Hair follicle dermal papilla cell (primary cell): ENCODE data around the gene PCDHB16. TPM values are rescaled to one million over a fixed set of nuclear protein-coding genes. Genes with fewer than 3 reads are reported as not detected.

Experiments
- total RNA-seq: library from RNA; depleted of rRNA; stranded (reverse); fragments of >200 nt; gene quantifications from 2 replicates; pipeline ENCODE4 v1.2.3, GENCODE V29; 2012

The PCDHB16 gene
- total RNA-seq, result 0.81 and 1.8 TPM in 2 replicates

GRCh38 chr5:141182248-141182647 lies at the start of gene PCDHB16:
Gene PCDHB16, plus strand, starts transcription at chr5:141182387. Its CDS starts 173 bp downstream, at chr5:141182560.

GRCh38 chr5:141135030-141135717 lies 47.0 kb upstream of the PCDHB16 start, which contains the start of gene PCDHB5:
Gene PCDHB5, plus strand, starts transcription at chr5:141135206. Its CDS starts 229 bp downstream, at chr5:141135435.

GRCh38 chr5:141149812-141150211 lies 32.4 kb upstream of the PCDHB16 start, which contains the start of gene PCDHB6:
Gene PCDHB6, plus strand, starts transcription at chr5:141150057. Its CDS starts 201 bp downstream, at chr5:141150258.

GRCh38 chr5:141172381-141173204 lies 9.6 kb upstream of the PCDHB16 start, which contains the start of gene PCDHB7:
Gene PCDHB7, plus strand, starts transcription at chr5:141172644. Its CDS starts 192 bp downstream, at chr5:141172836.

GRCh38 chr5:141177577-141178191 lies 4.5 kb upstream of the PCDHB16 start, which contains the start of gene PCDHB8:
Gene PCDHB8, plus strand, starts transcription at chr5:141177790. Its CDS starts 245 bp downstream, at chr5:141178035.

GRCh38 chr5:141186897-141187512 lies 4.8 kb downstream of the PCDHB16 start, which contains the start of gene PCDHB9:
Gene PCDHB9, plus strand, starts transcription at chr5:141187161. Its CDS starts 158 bp downstream, at chr5:141187319.

GRCh38 chr5:141192110-141192725 lies 10.0 kb downstream of the PCDHB16 start, which contains the start of gene PCDHB10:
Gene PCDHB10, plus strand, starts transcription at chr5:141192353. Its CDS starts 200 bp downstream, at chr5:141192553.

GRCh38 chr5:141199359-141200235 lies 17.4 kb downstream of the PCDHB16 start, which contains the start of gene PCDHB11:
Gene PCDHB11, plus strand, starts transcription at chr5:141199627. Its CDS starts 148 bp downstream, at chr5:141199775.

GRCh38 chr5:141208478-141208877 lies 26.3 kb downstream of the PCDHB16 start, which contains the start of gene PCDHB12:
Gene PCDHB12, plus strand, starts transcription at chr5:141208719. Its CDS starts 189 bp downstream, at chr5:141208908.

GRCh38 chr5:141213656-141214339 lies 31.6 kb downstream of the PCDHB16 start, which contains the start of gene PCDHB13:
Gene PCDHB13, plus strand, starts transcription at chr5:141213919. Its CDS starts 205 bp downstream, at chr5:141214124.

GRCh38 chr5:141223112-141223783 lies 41.1 kb downstream of the PCDHB16 start, which contains the start of gene PCDHB14:
Gene PCDHB14, plus strand, starts transcription at chr5:141223343. Its CDS starts 163 bp downstream, at chr5:141223506.

Other genes starting within 250 kb of the PCDHB16 start
- 0.73 and 1.8 TPM in 2 replicates for gene PCDHAC2, start 215.9 kb upstream of the PCDHB16 start, total RNA-seq
- gene PCDHB1, start 131.0 kb upstream of the PCDHB16 start, total RNA-seq, result not detected in 2 replicates
- 6.8 and 7.0 TPM in 2 replicates for gene PCDHB2, start 87.8 kb upstream of the PCDHB16 start, total RNA-seq
- 1.2 and 1.8 TPM in 2 replicates for gene PCDHB3, start 81.9 kb upstream of the PCDHB16 start, total RNA-seq
- gene PCDHB4, start 60.6 kb upstream of the PCDHB16 start, total RNA-seq, result 0.49 TPM in 2 replicates
- gene PCDHB5, start 47.2 kb upstream of the PCDHB16 start, total RNA-seq, result 1.1 and 1.2 TPM in 2 replicates
- gene PCDHB6, start 32.3 kb upstream of the PCDHB16 start, total RNA-seq, result 0.49 and 0.73 TPM in 2 replicates
- 1.1 and 2.1 TPM in 2 replicates for gene PCDHB7, start 9.7 kb upstream of the PCDHB16 start, total RNA-seq
- 1.2 and 1.5 TPM in 2 replicates for gene PCDHB8, start 4.6 kb upstream of the PCDHB16 start, total RNA-seq
- 0.97 and 2.2 TPM in 2 replicates for gene PCDHB9, start 4.8 kb downstream of the PCDHB16 start, total RNA-seq
- gene PCDHB10, start 10.0 kb downstream of the PCDHB16 start, total RNA-seq, result 0.81 and 0.97 TPM in 2 replicates
- gene PCDHB11, start 17.2 kb downstream of the PCDHB16 start, total RNA-seq, result 0.73 and 0.81 TPM in 2 replicates
- gene PCDHB12, start 26.3 kb downstream of the PCDHB16 start, total RNA-seq, result 0.32 and 0.97 TPM in 2 replicates
- 1.2 and 1.3 TPM in 2 replicates for gene PCDHB13, start 31.5 kb downstream of the PCDHB16 start, total RNA-seq
- 0.61 and 1.3 TPM in 2 replicates for gene PCDHB14, start 41.0 kb downstream of the PCDHB16 start, total RNA-seq
- 0.24 and 0.32 TPM in 2 replicates for gene PCDHB15, start 63.0 kb downstream of the PCDHB16 start, total RNA-seq
- 1.3 and 1.9 TPM in 2 replicates for gene SLC25A2, start 121.7 kb downstream of the PCDHB16 start, total RNA-seq
- gene TAF7, start 138.4 kb downstream of the PCDHB16 start, total RNA-seq, result 66.9 and 68.6 TPM in 2 replicates
- gene PCDHGA1, start 148.1 kb downstream of the PCDHB16 start, total RNA-seq, result 1.1 and 1.6 TPM in 2 replicates
- gene PCDHGA2, start 156.4 kb downstream of the PCDHB16 start, total RNA-seq, result 4.2 and 6.0 TPM in 2 replicates
- gene PCDHGA3, start 161.4 kb downstream of the PCDHB16 start, total RNA-seq, result 4.9 and 5.7 TPM in 2 replicates
- 3.5 and 4.2 TPM in 2 replicates for gene PCDHGB1, start 167.7 kb downstream of the PCDHB16 start, total RNA-seq
- 7.8 and 8.9 TPM in 2 replicates for gene PCDHGA4, start 172.6 kb downstream of the PCDHB16 start, total RNA-seq
- gene PCDHGB2, start 177.6 kb downstream of the PCDHB16 start, total RNA-seq, result 4.1 and 4.6 TPM in 2 replicates
- 3.2 and 4.0 TPM in 2 replicates for gene PCDHGA5, start 181.8 kb downstream of the PCDHB16 start, total RNA-seq
- gene PCDHGB3, start 187.9 kb downstream of the PCDHB16 start, total RNA-seq, result 6.8 and 7.7 TPM in 2 replicates
- gene PCDHGA6, start 191.5 kb downstream of the PCDHB16 start, total RNA-seq, result 6.5 and 6.8 TPM in 2 replicates
- gene PCDHGA7, start 200.4 kb downstream of the PCDHB16 start, total RNA-seq, result 7.2 and 7.5 TPM in 2 replicates
- gene PCDHGB4, start 205.3 kb downstream of the PCDHB16 start, total RNA-seq, result 18.0 and 23.0 TPM in 2 replicates
- gene PCDHGA8, start 210.2 kb downstream of the PCDHB16 start, total RNA-seq, result 3.0 and 4.1 TPM in 2 replicates
- gene PCDHGB5, start 215.6 kb downstream of the PCDHB16 start, total RNA-seq, result 28.4 and 32.7 TPM in 2 replicates
- 7.1 and 7.3 TPM in 2 replicates for gene PCDHGA9, start 220.4 kb downstream of the PCDHB16 start, total RNA-seq
- gene PCDHGB6, start 225.6 kb downstream of the PCDHB16 start, total RNA-seq, result 5.0 and 6.1 TPM in 2 replicates
- 16.7 and 19.1 TPM in 2 replicates for gene PCDHGA10, start 230.6 kb downstream of the PCDHB16 start, total RNA-seq
- gene PCDHGB7, start 235.3 kb downstream of the PCDHB16 start, total RNA-seq, result 20.2 and 20.3 TPM in 2 replicates
- 14.6 and 19.8 TPM in 2 replicates for gene PCDHGA11, start 238.7 kb downstream of the PCDHB16 start, total RNA-seq
- gene PCDHGA12, start 248.1 kb downstream of the PCDHB16 start, total RNA-seq, result 23.6 and 37.8 TPM in 2 replicates